T-helper 9 cell (primary cell): ENCODE data around the gene SEZ6L.
A peak's percentile ranks its signal among the peaks of the same experiment; 100 is the strongest.

Source experiments
- DNase-seq: peaks from one replicate; pipeline ENCODE4 v3.0.0-alpha.2; 2020
- total RNA-seq, 2 donors: gene quantifications; one replicate each; lab custom pipeline; 2026; lab: John Stamatoyannopoulos, UW

SEZ6L gene
- 0 reads per million in 2 donors for total RNA-seq

- DNase-seq: no peak
Measured at GRCh38 chr22:26169315-26170111, at the start of gene SEZ6L. SEZ6L (plus strand) TSS chr22:26169462; CDS start chr22:26169670, 208 bp downstream.

GRCh38 chr22:26122920-26123468 is 46.3 kb upstream of the SEZ6L start:
- no peak for DNase-seq

- DNase-seq: no peak
Measured at GRCh38 chr22:26124991-26125725, 44.1 kb upstream of the SEZ6L start.

- no peak for DNase-seq
Measured at GRCh38 chr22:26127126-26127525, 42.1 kb upstream of the SEZ6L start.

GRCh38 chr22:26127556-26127955 is 41.7 kb upstream of the SEZ6L start:
- DNase-seq: no peak

GRCh38 chr22:26131589-26132154 is 37.6 kb upstream of the SEZ6L start:
- no peak for DNase-seq

GRCh38 chr22:26134654-26135330 is 34.5 kb upstream of the SEZ6L start:
- no peak for DNase-seq

GRCh38 chr22:26135806-26136205 is 33.5 kb upstream of the SEZ6L start:
- DNase-seq: no peak

- no peak for DNase-seq
Measured at GRCh38 chr22:26139310-26139709, 30.0 kb upstream of the SEZ6L start.

- no peak for DNase-seq
Measured at GRCh38 chr22:26141831-26142230, 27.4 kb upstream of the SEZ6L start.

GRCh38 chr22:26143806-26144325 is 25.4 kb upstream of the SEZ6L start:
- DNase-seq: no peak

- DNase-seq: no peak
Measured at GRCh38 chr22:26159886-26160285, 9.4 kb upstream of the SEZ6L start.

- DNase-seq: no peak
Measured at GRCh38 chr22:26161746-26162145, 7.5 kb upstream of the SEZ6L start.

GRCh38 chr22:26162926-26163325 is 6.3 kb upstream of the SEZ6L start:
- no peak for DNase-seq

- DNase-seq: no peak
Measured at GRCh38 chr22:26164174-26164573, 5.1 kb upstream of the SEZ6L start.

- no peak for DNase-seq
Measured at GRCh38 chr22:26168330-26168851, 871 bp upstream of the SEZ6L start.

- no peak for DNase-seq
Measured at GRCh38 chr22:26168939-26169314, 335 bp upstream of the SEZ6L start.

GRCh38 chr22:26170112-26170492 is 840 bp downstream of the SEZ6L start:
- no peak for DNase-seq

GRCh38 chr22:26170795-26171580 is 1.7 kb downstream of the SEZ6L start:
- no peak for DNase-seq

- peak; percentile 2 for DNase-seq
Measured at GRCh38 chr22:26172389-26172990, 3.2 kb downstream of the SEZ6L start.

- no peak for DNase-seq
Measured at GRCh38 chr22:26174280-26174679, 5.0 kb downstream of the SEZ6L start.
